GM21717 (cell line): ENCODE results near the gene GPX6.
"Not testable (repeated sequence)": the region's sequence is repeated elsewhere in the genome, so short reads cannot be mapped to it uniquely, and the experiment has no call there.

Experiments
- ATAC-seq: cut with Tn5 transposase; IDR thresholded peaks from one replicate; pipeline ENCODE4 v1.9.1; 2021; ENCODE audit warnings: mild to moderate bottlenecking, moderate library complexity; ENCODE audit not compliant: unreplicated experiment

The GPX6 gene

GRCh38 chr6:28486533-28486932, 29.1 kb downstream of the GPX6 start:
- no peak for ATAC-seq

GRCh38 chr6:28485482-28485881, 30.1 kb downstream of the GPX6 start:
- ATAC-seq, result no peak

- no peak for ATAC-seq
Measured at GRCh38 chr6:28480253-28480932, 35.2 kb downstream of the GPX6 start.

GRCh38 chr6:28478518-28478917, 37.1 kb downstream of the GPX6 start:
- no peak for ATAC-seq

GRCh38 chr6:28474441-28475219, 41.0 kb downstream of the GPX6 start:
- ATAC-seq, result no peak

GRCh38 chr6:28469153-28469745, 46.3 kb downstream of the GPX6 start:
- ATAC-seq, result not testable (repeated sequence)

GRCh38 chr6:28468056-28468455, 47.5 kb downstream of the GPX6 start:
- no peak for ATAC-seq

- no peak for ATAC-seq
Measured at GRCh38 chr6:28462401-28462800, 53.2 kb downstream of the GPX6 start.

GRCh38 chr6:28458568-28458967, 57.0 kb downstream of the GPX6 start:
- ATAC-seq, result no peak
